ENCODE results near the gene IGSF21.

GRCh38 chr1:18363436-18363835 lies 255.8 kb downstream of the IGSF21 start:
- TF ChIP-seq, protein P1, sequence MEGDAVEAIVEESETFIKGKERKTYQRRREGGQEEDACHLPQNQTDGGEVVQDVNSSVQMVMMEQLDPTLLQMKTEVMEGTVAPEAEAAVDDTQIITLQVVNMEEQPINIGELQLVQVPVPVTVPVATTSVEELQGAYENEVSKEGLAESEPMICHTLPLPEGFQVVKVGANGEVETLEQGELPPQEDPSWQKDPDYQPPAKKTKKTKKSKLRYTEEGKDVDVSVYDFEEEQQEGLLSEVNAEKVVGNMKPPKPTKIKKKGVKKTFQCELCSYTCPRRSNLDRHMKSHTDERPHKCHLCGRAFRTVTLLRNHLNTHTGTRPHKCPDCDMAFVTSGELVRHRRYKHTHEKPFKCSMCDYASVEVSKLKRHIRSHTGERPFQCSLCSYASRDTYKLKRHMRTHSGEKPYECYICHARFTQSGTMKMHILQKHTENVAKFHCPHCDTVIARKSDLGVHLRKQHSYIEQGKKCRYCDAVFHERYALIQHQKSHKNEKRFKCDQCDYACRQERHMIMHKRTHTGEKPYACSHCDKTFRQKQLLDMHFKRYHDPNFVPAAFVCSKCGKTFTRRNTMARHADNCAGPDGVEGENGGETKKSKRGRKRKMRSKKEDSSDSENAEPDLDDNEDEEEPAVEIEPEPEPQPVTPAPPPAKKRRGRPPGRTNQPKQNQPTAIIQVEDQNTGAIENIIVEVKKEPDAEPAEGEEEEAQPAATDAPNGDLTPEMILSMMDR (IDR thresholded peaks at IDR 0.05) = no peak
- TF ChIP-seq EZH2 (IDR thresholded peaks at IDR 0.05; ENCODE audit: borderline replicate concordance, insufficient read depth, low read depth, low read length, poor library complexity, severe bottlenecking) = no peak
